HUDEP-2 (cell line): Measurements from ENCODE around the gene ABTB2.
"Not testable (repeated sequence)": the region's sequence is repeated elsewhere in the genome, so short reads cannot be mapped to it uniquely, and the experiment has no call there.

Experiments used
- DNase-seq, 76 experiments: peaks; one replicate each; lab custom pipeline; 2025; ENCODE audit not compliant: unreplicated experiment in 76 of 76; lab: John Stamatoyannopoulos, UW

Gene ABTB2

DNA sequence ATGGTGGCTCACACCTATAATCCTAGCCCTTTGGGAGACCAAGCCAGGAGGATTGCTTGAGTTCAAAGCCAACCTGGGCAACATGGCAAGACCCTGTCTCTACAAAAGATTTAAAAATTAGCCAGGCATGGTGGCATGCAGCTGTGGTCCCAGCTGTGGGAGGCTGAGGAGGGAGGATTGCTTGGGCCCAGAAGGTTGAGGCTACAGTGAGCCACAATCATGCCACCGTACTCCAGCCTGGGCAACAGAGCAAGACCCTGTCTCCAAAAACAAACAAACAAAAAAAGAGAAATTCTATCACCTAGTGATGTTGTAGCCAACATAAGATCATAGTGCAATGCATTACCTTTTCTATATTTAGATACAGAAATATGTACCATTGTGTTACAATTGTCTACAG lies 138.5 kb downstream of the ABTB2 start:
- no peak for DNase-seq

DNA sequence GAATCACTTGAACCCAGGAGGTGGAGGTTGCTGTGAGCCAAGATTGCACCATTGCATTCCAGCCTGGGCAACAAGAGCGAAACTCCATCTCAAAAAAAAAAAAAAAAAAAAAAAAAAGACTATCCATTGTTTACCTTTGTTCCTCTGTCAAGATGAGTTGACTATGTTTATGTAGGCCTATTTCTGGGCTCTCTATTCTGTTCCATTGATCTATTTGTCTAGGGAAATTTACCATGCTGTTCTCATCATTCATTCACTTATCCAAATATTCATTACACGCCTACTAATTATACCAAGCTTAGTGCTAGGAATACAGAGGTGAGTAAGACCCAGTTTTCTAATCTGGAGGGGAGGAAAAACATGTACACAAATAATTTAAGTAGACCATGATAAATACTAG lies 139.1 kb downstream of the ABTB2 start:
- DNase-seq, result not testable (repeated sequence)

DNA sequence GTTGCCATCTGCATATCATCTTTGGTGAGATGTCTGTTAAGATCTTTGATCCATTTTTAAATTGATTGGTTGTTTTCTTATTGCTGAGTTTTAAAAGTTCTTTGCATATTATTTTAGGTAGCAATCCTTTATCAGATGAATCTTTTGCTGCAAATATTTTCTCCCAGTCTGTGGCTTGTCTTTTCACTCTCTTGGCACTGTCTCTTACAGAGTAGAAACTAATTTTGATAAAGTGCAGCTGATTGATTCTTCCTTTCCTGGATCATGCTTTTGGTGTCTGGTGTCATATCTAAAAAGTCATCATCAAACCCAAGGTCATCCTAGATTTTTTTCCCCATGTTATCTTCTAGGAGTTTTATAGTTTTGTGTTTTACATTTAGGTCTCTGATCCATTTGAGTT lies 139.7 kb downstream of the ABTB2 start:
- DNase-seq, result no peak

DNA sequence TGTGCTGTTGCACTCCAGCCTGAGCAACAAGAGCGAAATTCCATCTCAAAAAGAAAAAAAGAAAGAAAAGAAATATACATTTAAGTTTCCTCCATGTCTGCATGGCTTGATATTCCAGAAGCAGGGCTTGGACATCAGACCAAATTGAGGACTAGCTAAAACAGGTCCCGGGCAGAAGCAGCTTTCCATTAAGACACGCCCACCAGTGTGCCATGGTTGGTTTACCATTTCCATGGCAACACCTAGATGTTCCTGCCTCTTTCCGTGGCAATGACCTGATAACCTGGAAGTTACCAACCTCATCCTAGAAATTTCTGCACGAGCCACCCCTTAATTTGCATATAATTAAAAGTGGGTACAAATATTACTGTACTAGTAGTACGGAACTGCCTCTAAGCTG lies 141.1 kb downstream of the ABTB2 start:
- no peak for DNase-seq

DNA sequence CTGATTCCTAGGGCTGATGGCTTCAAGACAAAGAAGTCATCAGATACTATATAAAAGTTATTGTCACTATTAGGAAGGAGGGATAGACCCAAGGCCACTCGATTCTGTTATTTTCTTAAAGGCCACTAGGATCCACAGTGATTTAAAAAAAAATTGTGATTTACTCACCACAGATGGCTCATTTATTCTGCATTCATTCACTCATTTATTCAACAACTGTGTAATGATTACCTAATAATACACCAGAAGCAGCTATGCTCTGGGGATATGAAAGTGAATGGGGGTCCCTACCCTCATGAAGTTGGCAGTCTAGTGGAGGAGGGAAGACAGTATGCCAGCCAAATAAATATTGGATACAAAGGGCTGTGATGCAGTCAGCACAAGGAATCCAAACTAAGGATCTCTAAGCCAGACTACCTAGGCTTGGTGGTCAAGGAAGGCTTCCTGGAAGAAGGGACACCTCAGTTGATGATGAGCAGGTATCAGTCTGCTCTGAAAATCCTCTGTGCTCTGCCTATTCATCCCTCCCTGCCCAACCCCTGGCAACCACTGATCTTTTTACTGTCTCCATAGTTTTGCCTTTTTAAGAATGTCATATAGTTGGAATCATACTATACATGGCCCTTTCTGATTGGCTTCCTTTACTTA lies 141.9 kb downstream of the ABTB2 start:
- no peak for DNase-seq

DNA sequence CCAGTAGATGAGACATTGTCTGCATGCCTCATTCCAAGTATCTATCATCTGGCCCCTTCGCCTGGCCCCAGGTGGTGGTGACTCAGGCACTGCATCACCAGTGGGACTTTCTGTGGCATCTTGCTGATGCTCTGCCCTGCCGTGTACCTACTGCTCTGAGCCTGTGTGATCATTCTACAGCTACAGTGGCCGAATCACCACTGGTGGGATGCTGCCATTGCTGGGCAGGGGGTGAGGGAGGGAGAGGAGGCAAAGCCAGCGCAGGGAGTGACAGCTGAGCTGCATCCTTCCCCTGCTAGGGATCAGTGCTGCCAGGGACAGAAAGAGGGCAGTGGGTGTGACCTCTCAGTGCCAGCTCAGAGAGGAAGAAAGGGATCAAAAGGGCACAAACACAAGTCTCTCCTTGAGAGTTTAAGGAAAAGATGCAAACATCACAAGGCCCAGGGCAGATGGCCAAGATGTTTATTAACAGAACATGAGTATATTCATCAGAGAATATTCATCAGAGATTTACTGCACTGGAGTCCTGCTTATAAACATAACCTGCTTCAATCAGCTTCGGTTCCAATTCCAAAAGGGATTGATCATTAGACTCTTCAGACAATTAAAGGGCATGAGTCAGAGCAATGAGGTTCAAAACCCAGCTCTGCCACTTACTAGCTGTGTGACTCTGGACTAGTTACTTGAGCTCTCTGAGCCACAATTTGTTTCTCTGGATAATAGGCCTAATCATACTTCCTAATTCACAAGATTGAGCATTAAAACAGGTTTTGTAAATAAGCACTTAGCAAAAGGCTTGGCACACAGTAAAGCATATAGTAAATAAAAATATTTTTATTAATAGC lies 142.6 kb downstream of the ABTB2 start:
- no peak for DNase-seq

DNA sequence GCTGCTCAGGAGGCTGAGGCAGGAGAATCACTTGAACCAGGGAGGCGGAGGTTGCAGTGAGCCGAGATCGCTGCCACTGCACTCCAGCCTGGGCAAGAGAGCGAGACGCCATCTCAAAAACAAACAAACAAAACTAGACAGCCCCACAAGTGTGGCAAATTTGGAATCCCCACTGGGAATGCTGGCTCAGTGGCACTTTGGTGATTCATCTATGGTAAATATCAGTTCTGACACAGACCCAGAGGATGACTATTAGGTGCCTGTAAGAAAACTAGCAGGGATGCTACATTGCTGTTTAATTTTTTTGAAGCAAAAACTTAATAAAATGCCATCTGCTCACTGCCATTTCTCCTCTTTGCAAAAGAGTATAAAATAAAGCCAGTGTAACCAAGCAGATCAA lies 144.4 kb downstream of the ABTB2 start:
- no peak for DNase-seq

DNA sequence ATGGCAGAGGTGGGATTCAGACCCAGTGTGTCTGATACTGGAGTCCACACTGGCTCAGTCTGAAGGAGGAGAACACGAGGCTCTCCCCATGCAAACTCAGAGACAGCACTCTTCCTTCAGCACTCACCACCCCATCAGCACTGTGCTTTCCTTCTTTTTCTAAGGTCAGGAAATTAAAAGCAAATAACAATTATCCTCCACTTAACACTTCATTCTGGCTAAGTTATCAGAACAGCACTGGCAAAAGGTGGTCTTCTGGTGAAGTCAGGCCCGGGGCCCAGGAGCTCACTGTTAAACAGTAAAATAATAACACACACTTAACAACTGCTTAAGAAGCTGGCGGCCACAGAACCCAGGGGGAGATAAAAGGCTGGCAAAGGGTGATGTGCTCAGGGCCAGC lies 145.2 kb downstream of the ABTB2 start:
- DNase-seq, result no peak

DNA sequence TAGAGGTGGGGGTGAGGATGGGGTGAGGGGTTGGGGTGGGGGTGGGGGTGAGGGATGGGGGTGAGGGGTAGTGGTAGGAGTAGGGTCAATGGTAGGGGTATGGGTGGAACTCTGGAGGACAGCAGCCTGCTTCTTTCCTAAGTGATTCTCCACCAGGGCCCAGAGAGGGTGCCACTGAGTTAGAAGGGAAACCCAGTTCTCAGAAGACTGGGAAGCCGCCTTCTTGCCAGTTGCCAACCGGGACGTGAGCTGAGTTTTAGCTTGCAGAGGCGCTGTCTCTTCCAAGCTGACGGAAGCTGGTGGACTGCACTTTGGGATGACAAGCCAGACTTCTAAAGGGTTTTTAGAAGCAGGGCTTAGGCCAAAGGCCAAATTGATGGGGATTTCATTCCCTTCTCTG lies 148.0 kb downstream of the ABTB2 start:
- no peak for DNase-seq

DNA sequence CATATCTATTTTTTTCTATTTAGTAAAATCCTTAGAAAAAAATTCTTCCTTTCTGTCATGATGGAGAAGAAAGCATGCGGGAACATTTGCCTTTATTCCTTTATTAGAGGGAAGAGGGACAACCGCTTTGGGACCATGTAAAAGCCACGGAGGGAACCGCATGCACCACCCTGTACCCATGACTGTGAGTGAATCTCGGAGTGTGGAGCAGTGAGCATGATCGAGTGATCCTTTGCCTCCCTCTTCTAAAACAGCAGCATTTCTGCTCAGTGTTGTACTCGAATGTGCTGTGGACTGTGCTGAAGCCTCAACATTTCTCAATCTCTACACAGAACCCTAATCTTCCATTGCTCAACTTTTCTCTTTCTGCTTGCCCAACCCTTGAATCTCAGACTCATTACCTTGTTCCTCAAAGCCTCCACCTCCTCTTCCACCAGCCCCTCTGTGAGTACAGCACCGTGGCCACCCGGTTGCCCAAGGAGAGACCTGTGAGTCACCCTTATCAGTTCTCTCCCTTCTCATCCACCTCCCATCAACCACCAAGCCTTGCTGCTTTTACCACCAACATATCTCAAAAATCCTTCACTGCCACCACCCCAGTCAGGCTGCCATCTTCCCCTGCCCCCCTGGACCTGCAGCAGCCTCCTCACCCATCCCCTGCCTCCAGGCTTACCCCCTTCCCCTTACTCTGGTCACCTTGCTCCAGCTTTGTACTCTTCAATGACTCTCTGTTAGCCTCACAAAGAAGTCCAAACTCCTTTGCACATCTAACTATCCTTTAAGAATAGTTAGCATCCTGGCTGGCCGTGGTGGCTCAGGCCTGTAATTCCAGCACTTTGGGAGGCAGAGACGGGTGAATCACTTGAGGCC lies 149.3 kb downstream of the ABTB2 start:
- peak in 50 of 76 experiments; percentile 8 to 63 (median 34) for DNase-seq

DNA sequence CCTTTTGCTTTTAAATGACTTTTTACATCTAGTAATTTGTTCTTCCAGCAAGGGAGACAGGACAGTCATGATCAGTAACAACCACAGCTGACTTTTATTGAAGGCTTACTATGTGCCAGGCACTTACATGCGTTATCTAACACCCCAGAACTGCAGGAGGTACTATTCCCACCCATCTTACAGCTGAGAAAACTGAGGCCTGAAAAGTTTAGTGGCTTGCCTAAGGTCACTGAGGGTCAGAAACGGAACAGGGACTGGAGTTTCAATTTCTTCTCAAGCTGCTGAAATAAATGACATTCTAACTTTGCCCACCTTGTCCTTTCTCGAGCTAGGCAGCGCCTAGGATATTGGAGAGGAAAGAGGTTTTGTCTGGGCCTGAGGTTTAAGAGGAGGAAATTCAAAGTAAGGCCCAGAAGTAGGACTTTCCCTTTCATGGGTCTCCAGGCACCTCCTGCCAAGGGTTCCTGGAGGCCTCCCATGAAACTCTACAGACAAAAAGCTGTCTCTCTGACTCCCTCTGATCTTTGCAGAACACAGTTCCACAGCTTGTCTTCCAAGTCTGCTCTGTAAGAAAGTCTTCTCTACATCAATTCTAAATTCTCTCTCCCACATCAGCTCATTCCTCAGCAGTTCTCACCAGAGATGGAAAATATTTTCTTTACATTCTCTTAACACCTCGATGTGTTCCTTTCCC lies 150.2 kb downstream of the ABTB2 start:
- no peak for DNase-seq

DNA sequence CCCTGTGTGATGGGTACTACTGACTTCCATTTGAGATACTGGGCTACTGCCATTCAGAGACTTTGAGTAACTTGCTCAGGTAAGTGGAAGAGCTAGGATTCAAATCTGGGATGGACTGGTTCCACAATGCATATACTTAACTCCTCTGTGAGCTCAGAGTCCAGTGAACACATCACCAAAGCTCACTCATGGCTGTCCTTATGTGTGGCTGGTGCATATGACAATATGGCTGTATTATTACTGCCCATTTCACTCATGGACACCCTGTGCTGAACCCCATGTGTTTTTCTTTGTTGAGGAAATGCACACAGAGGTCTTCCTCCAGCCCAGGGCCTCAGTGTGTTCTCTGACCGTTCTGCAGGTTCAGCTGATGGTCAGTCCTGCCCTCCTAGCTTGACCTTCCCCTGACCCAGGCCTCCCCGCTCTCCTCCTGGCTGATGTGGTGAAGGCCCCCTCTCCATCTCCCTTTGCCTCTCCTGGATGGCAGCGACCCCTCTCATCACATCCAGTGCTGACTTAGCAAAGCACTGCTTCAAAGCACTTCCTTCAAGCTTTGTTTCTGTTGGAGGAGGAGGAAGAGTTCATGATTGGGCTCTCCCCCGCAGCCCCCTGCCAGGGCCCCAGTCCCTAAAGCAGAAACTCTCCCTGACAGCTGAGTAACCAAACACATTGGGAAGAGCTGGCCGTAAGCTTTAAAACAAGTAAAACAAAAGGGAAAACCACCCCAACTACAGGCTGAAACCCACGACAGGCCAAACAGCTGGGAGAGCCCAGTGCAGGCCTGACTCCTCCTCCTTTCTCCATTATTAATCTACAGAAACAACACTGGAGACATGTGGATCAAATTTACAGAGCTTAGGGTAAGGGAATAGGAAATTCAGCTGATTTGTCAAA lies 151.2 kb downstream of the ABTB2 start:
- no peak for DNase-seq

DNA sequence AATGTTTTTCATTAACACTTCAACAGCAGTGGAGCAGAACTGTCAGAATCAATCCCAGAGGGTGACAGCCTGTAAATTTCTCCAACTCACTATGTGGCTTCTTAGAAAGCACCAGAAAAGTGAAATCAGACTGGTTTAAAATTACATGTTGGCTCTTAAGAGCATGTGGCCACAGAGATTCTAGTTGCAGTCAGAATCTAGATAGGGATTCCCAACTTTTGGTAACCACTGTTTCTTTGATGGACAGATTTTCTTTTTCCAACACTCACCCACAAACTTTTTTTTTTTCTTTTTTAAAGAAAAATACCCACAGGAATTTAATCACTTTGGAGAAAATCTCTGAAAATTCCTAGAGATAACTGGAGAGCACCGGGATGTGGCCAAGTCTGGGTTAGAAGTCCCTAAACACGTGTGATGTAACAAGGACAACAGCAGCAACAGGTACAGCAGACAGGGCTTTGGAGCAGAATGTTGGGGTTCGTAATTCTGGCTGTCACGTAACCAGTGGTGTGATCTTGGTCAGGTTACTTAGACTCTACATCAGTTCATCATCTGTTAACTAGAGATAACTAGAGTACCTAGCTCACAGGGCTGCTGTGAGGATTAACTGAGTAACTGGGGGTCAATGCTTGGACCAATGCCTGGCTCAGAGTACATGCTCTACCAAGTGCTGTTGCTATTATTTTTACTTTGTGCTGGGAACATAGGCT lies 152.3 kb downstream of the ABTB2 start:
- DNase-seq, result no peak

DNA sequence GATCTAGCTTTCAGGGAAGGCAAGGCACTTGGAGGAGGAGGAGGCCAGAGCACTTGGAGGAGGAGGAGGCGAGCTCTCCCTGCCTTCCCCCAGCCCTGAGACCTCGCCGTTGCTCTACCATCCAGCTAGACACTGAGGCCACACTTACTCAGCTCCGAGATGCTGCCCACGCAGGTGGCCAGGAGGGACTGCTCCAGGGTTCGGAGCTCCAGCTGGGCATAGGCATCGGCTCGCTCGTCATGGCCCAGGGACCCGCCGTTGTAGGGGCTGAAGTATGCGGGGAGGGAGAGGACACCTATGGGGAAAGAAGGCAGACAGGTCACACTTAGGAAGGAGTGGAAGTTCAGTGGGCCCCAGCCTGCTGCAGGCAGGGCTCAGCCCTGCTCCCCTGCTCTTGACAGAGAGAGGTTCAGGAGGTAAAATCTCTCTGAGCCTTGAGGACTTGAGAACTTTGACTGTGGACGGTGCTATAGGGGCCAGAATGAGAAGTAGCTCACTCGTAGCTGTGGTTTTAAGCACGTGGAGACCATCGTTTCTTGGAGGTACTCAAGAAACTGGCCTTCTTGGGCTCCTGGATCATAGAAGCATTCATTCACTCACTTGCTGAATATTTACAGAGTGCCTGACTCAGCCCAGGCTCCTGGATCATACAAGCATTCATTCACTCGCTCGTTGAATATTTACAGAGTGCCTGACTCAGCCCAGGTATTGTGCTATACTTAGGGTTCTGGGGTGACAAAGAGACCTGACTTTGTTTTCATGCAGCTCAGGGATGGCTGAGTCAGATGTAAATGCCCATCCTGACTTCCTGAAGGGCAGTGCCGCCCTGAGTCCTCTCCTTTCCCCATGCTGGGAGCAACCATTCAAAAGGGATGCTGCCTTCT lies 153.2 kb downstream of the ABTB2 start:
- no peak for DNase-seq

DNA sequence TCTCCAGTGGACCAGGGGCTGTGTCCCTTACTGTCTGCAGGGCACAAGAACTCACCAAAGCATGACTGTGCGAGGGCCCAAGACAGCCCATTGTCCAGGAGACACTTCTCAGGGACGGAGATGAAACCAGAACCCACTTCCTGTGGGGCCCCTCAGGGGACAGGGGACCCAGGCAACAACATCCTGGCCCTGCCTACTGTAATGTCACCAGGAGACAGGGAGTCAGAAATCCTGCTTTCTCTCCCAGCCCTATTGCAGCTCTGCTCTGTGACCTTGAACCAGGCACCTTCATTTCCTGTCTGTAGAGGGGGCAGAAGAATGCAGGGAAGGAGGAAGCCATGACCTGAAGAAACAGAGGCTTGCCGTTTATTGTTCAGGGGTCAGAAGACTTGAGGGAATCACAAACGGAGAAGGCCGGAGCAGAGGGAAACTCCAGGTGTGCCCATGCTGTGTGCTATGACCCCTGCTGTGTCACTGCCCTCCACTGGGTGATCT lies 154.4 kb downstream of the ABTB2 start:
- no peak for DNase-seq

DNA sequence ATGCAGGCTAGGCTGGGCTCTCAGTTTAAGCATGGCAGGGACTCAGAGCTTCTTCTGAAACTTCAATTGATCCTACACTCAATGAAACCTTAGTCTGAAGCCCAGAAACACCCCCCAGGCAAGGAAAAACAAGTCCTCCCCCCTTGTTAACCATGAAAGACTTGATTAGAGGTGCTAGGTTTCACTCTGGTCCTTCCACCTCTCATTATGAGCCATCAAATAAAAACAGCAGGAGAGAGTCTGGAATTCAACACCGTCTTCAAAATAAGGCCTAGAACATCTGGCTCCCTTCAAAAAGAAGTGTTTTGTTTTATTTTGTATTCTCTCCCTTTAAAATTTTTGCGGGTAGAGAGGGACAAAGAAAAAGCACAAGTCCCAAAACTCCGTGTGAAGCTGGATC lies 156.7 kb downstream of the ABTB2 start:
- no peak for DNase-seq

DNA sequence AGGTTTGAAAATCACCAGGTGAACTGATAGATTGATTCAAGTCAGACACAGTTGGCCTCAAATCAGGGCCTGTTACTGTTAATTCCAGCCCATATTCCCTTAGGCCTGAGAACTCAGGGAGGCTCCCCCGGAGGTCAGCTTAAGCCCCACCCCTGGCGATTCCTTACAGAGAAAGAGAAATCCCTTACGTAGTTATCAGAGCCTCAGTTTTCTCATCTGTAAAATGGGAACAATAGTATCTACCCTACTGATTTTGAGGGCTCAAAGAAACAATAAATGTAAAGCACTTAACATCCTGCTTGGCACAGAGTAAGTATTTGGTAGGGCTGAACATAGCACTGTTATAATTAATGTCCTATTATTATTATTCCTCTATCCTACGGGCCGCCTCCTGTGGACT lies 158.3 kb downstream of the ABTB2 start:
- no peak for DNase-seq

DNA sequence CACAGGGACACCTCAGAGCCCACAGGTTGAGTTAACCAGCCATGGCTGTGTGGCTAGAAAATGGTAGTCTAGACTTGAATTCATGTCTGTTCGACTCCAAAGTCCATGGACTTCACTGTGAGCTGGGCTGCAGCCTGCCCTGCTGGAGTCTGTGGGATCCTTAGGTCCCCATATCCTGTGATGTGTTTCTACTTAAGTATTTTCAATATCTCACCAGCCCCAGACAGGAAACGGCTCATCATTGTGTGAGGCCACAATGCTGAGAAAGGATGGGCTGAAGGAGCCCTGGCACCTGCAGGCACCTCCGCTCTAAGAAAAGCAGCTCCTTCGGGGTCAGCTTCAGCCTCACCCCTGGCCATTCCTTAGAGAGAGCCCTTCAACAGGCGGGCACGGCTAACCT lies 159.3 kb downstream of the ABTB2 start:
- no peak for DNase-seq
